Measurements from ENCODE around the gene ASCL1. TPM values are rescaled to one million over a fixed set of nuclear protein-coding genes. Genes with fewer than 3 reads are reported as not detected.

Gene ASCL1
- total RNA-seq, 2 experiments from 2014 or later, result not detected

DNA sequence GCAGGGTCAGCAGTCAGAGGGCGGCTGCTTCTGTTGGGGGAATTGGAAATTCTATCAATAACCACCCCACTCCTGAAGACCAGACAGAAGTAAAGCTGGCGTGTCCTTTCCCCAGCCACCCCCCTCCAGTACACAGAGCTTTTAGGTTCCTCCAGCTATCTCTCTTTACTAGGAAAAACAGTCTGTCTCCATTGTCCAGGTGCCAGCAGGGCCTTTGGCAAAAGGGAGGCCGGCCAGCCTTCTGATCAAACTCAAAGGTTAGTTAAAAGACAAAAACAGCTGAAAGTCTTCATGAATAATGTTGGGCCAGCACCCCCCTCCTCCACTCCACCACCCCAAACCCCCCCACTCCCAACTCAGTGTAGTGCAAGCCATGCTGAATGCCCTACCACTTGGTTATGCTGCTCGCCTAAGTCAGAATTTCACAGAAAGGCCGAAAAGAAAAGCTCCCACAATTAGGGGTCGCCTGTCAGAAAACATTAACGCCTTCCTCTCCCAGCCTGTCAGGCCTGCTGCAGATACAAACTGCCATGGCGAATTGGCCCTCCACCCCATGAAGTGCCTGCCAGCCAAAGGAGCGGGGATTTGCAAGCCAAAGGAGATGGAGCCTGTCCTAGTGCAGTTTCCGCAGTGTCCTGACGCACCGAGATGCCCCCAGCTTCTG lies 8.9 kb downstream of the ASCL1 start:
- H3K9me3 Mint-ChIP-seq, result peaks cover 3% of the 10 kb centered on the region
- intact Hi-C loops (cut with micrococcal nuclease), result no loop called here
- TF ChIP-seq, protein P1, sequence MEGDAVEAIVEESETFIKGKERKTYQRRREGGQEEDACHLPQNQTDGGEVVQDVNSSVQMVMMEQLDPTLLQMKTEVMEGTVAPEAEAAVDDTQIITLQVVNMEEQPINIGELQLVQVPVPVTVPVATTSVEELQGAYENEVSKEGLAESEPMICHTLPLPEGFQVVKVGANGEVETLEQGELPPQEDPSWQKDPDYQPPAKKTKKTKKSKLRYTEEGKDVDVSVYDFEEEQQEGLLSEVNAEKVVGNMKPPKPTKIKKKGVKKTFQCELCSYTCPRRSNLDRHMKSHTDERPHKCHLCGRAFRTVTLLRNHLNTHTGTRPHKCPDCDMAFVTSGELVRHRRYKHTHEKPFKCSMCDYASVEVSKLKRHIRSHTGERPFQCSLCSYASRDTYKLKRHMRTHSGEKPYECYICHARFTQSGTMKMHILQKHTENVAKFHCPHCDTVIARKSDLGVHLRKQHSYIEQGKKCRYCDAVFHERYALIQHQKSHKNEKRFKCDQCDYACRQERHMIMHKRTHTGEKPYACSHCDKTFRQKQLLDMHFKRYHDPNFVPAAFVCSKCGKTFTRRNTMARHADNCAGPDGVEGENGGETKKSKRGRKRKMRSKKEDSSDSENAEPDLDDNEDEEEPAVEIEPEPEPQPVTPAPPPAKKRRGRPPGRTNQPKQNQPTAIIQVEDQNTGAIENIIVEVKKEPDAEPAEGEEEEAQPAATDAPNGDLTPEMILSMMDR (IDR thresholded peaks at IDR 0.05), result no peak
- DNase-seq, result no peak
- H3K27me3 Mint-ChIP-seq, result peaks cover 74% of the 10 kb centered on the region
- no peak for ATAC-seq
- peaks cover 25% of the 10 kb centered on the region for H3K4me1 Mint-ChIP-seq (ENCODE audit: low read depth)
- H3K4me3 Mint-ChIP-seq, result no peak overlapping the region
- CTCF ChIA-PET, result interaction anchor here (2.8 kb wide), 1 partner anchor 18 kb away, joined by 11 read pairs; no protein-coding TSS in a partner anchor
- POLR2A ChIA-PET, result no interaction called here
- H3K36me3 Mint-ChIP-seq (ENCODE audit: low read depth), result no peaks in the 10 kb centered on the region
- no peak overlapping the region for H3K27ac Mint-ChIP-seq

DNA sequence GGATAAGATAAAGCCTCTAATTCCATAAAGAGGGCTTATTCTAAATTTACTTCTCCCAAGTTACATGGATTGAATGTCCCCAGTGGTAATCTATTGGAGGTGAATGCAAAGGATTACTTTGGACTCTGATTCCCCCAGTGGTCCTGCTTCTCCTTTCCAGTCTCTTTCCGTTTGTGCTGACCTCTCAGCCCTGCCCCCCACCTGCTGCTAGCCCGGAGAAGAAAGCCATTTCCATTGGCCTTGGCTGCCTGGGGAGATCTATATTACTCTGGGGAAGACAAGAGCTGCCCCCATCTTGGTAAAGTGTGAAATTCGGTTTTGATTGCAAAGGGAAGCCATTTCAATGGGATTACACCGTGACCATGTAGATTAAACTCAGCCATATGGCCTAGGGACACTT lies 13.3 kb downstream of the ASCL1 start:
- intact Hi-C loops (cut with micrococcal nuclease), result no loop called here
- H3K9me3 Mint-ChIP-seq, result no peaks in the 10 kb centered on the region
- no peak overlapping the region for H3K4me3 Mint-ChIP-seq
- CTCF ChIA-PET, result no interaction called here
- H3K4me1 Mint-ChIP-seq (ENCODE audit: low read depth), result peaks cover 2% of the 10 kb centered on the region
- POLR2A ChIA-PET, result no interaction called here
- peaks cover 43% of the 10 kb centered on the region for H3K27me3 Mint-ChIP-seq
- TF ChIP-seq, protein P1 (IDR thresholded peaks at IDR 0.05), result no peak
- H3K36me3 Mint-ChIP-seq (ENCODE audit: low read depth), result no peaks in the 10 kb centered on the region
- no peak for DNase-seq
- no peak overlapping the region for H3K27ac Mint-ChIP-seq
- no peak for ATAC-seq

DNA sequence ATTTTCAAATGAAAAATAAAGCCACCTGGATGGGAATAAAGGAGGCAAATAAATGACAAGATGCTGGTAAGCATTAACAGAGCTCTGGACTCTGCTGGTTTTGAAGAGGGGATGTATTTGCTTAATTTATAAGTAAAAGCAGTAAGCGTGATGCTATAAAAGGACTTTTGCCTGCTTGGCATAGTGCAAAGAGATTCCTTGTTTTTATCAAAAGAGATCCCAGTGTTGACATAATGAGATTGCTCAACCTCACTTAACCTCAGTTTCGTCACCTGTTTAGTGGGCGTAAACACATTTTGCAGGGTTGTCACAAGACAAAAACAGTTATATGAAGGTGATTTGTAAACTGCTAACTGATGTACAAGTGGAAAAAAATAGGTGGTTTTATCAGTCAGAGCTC lies 13.8 kb downstream of the ASCL1 start:
- Mint-ChIP-seq H3K27me3 (peaks cover 43% of the 10 kb centered on the region), H3K9me3 (no peaks in the 10 kb centered on the region), H3K36me3 (ENCODE audit: low read depth) (no peaks in the 10 kb centered on the region), H3K4me3 (no peak overlapping the region), H3K27ac (no peak overlapping the region), H3K4me1 (ENCODE audit: low read depth) (no peaks in the 10 kb centered on the region)
- ATAC-seq, result no peak
- TF ChIP-seq, protein P1 (IDR thresholded peaks at IDR 0.05), result no peak
- intact Hi-C loops (cut with micrococcal nuclease), result no loop called here
- CTCF ChIA-PET, result interaction anchor here (0.9 kb wide), 1 partner anchor 8 kb away, joined by 3 read pairs; no protein-coding TSS in a partner anchor
- no peak for DNase-seq
- POLR2A ChIA-PET, result no interaction called here

DNA sequence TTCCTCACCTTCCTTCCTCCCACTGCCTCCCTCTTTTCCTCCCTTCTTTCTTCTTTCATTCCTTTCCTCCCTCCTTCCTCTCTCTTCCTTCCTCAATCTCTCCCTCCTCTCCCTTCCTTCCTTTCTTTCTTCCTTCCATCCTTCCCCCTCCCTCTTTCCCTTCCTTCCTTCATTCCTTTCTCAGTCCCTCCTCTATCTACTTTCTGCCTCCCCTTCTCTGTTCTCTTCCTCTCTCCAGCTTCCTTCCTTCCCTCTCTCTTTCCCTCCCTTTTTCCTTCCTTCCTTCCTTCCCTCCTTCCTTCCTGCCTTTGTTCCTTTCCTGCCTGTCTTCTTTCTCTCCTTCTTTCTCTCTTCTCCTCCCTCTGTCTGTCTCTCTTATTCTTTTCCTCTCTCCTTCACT lies 16.1 kb downstream of the ASCL1 start:
- intact Hi-C loops (cut with micrococcal nuclease), result no loop called here
- CTCF ChIA-PET, result no interaction called here
- DNase-seq (no peak), ATAC-seq (no peak)
- POLR2A ChIA-PET, result no interaction called here
- Mint-ChIP-seq H3K4me3 (no peak overlapping the region), H3K9me3 (no peaks in the 10 kb centered on the region), H3K27me3 (peaks cover 24% of the 10 kb centered on the region), H3K36me3 (ENCODE audit: low read depth) (no peaks in the 10 kb centered on the region), H3K4me1 (ENCODE audit: low read depth) (no peaks in the 10 kb centered on the region), H3K27ac (no peak overlapping the region)
- TF ChIP-seq, protein P1 (IDR thresholded peaks at IDR 0.05), result no peak

DNA sequence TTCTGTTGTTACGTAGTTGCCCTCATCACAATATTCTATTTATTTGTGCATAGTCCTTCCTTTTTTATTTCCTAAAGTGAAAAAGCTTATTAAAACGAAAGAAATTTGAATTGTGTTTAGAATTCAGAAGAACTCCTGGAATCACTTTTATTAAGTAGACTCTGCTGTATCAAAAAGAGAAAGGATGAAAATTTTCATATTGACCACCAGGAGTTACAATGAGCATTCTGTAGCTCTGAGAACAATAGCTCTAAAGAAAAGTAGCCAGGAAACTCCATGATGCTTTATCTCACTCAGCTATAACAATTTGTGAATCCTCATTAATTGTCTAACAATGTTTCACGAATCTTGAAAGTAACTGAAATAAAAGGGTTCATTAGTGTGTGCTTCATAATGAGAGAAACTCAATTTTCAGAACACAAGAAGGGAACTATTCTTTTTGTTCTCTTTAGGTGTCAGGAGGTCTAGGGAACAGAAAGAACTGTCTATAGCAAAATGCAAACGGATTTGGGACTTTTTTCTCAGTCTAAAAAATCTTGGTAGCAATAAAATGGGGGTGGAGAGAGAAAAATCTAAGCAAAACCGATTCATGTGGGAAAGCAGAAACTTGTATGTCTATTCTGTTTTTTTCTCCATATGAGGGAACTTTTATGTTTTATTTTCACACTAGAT lies 19.3 kb downstream of the ASCL1 start:
- no peak for ATAC-seq
- Mint-ChIP-seq H3K27me3 (peaks cover 14% of the 10 kb centered on the region), H3K9me3 (no peaks in the 10 kb centered on the region), H3K36me3 (ENCODE audit: low read depth) (no peaks in the 10 kb centered on the region), H3K4me1 (ENCODE audit: low read depth) (no peaks in the 10 kb centered on the region), H3K4me3 (no peak overlapping the region), H3K27ac (no peak overlapping the region)
- ChIA-PET CTCF (no interaction called here), POLR2A (no interaction called here)
- intact Hi-C loops (cut with micrococcal nuclease), result no loop called here
- TF ChIP-seq, protein P1 (IDR thresholded peaks at IDR 0.05), result no peak
- DNase-seq, result no peak
